Epidermal melanocyte (primary cell): ENCODE measurements around the gene FOXK1.

Experiments
- DNase-seq: peaks from one replicate; pipeline ENCODE4 v3.0.0; 2011; ENCODE audit warnings: low spot score; ENCODE audit not compliant: insufficient read length

The FOXK1 gene

DNA sequence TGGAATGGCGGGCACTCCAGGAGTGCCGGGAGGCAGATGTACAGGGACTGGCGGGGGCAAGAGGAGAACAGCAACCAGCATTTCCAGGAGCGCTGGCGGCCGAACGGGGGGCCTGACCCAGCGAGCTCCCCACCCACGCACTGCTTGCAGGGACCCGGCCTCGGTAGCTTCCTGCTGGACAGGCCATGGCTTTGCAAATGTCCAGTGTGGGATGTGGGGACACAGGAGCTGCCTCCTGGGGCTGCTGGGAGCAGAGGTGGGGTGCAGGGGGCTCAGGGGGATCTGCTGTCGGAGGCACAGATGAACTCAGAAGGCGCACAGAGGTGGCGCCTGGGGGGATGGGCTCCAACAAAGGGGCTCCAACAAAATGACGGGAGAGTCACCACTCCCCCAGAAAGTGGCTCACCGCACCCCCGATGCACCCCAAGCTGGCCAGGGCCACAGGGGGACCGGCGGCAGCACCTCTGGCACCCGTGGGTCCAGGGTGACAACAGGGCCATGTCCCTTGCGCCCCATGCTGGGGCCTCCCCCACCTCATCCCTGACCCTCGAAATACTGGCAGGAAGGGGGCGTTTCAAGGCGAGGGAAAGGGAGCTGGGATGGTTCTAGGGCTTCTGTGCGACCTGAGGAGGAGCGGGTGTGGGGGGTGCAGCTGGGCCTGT lies 134.5 kb downstream of the FOXK1 start:
- DNase-seq, result no peak

DNA sequence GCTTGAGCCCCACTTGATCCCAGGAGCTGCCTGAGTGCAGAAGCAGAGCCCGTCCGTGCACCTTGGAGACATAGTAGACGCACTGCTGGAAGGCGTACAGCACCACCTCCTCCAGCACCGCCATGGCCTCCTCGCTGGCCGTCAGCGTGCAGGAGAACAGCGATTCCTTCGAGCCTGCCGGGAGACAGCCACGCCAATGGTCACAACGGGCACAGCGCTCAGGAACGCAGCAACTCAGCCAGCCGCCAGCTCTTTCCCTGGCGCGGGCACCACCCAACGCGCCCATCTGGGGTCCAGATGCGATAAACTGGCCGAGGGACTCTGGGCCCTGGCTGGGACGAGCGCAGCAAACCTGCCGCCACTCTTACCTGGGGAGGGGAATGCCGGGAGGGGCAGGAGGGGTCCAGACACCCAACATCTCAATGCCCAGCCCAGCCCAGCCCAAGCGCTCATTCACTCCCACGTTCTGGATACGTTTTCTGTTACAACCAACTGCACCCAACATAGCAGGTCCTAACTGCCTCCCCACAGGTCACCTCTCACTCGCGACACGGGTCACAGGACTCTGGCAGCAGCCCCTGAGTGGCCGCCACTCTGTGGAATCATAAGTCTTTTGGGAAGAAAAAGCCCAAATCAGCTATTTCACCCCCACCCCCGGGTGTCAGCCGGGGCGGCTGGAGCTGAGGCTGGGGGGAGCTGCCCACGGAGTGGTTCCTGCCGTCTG lies 135.2 kb downstream of the FOXK1 start:
- no peak for DNase-seq

DNA sequence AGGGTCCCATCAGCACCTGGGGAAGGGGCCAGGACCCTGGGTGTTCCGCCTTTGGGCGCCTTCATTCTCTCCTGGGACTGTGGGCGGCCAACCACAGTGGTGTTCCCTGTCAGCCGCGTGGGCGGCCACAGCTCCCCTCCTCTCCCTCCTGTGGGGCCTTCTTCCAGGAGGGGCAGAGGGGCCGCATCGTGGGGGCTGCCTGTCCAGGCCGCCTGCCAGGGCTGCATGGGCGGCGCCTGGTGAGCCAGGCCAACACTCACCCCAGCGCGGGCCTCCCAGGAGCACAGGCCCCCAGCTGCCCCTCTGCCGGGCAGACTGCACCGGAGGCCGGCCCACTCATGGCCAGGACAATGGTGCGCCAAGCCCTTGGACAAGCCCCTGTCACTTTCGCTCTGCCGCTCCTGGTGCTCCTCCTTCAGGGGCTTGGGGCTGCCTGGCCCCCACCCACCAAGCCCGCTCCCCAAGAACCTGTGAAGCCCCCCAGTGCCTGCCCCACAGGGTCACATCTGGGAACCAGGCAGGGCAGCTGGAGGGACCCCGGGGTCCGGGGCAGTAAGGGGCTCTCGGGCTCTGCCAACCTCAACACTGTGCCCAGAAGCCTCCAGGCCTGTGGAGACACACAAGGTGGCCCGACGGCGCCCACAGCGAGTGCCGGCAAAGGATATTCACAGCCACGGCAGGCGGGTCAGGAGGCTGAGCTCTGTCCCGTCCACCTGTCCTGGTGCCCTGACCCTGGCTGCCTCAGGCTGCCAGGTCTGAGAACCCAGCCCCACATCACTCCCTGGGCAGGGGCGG lies 136.1 kb downstream of the FOXK1 start:
- DNase-seq, result no peak

DNA sequence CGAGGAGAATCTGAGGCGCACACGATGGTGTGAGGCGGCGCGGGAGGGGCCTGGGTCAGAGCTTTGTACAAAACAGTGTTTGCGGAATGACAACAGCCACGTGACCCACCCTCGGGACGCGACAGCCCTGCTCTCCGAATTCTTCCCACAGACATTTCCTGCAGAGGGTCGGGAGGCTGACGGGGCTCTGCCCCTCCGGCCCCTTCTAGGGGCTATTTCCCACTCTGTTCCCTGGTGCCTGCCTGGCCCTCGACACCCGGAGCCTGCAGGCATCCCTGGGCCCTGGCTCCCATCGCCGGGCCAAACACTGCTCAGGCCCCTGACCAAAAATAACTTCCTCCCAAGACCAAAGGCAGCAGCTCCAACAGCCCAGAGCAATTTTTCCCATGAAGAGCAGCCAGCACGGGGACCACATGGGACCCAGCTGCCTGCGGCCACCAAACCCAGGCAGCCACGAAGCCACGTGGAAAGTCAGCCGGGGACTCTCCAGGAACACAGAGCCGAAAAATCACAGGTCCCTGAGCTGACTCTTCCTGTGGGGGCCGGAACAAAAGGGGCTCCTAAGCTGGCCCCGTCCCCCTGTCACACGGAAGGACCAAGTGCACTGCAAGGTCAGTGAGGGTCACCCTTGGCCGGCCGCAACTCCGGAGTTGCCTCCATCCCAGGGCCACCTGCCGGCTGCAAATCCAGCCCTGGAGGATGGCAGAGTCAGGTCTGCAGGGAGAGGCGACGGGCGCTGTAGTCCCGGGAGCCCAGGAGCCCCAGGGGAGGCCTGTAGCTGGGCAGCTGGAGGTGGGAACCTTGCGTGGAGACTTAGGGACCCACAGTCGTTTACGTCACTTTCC lies 137.7 kb downstream of the FOXK1 start:
- no peak for DNase-seq

DNA sequence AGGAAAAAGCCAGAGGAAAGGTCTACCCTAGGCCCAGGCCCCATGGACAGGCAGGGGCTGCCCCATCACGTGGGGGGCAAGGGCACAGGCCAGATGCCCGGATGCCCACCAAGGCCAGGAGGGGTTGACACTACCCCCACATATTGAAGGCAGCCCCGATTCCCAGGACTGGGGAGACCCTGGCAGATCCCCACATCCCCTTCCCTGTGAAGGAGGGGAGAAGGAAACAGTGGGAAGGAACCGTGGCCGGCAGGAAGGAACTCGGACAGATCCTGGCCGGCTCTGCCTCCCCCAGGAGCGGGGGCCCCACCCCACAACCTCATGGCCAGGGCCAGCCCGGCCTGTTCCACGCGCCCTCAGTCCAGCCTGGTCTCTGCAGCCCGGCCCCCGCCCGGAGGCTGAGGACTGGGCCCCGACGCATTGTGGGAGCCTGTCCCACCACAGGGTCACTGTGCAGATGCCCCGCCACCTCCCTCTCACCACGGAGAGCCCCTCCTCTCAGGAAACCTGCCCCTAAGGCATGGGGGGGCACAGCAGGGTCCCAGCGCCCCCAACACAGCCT lies 138.4 kb downstream of the FOXK1 start:
- DNase-seq, result no peak
